Skeletal muscle satellite cell (primary cell): ENCODE results near the gene TLR7.

Source experiments
- H3K27me3 ChIP-seq: 2 replicates; pipeline ENCODE4 v1.7.0; 2013; ENCODE audit warnings: low read length; ENCODE audit not compliant: control insufficient read depth, insufficient read depth
- H3K36me3 ChIP-seq: 2 replicates; pipeline ENCODE4 v1.7.0; 2013; ENCODE audit warnings: mild to moderate bottlenecking, control low read depth, low read length; ENCODE audit not compliant: insufficient read depth
- H3K4me1 ChIP-seq: 2 replicates; pipeline ENCODE4 v1.7.0; 2013; ENCODE audit warnings: low read length; ENCODE audit not compliant: control insufficient read depth, insufficient read depth
- H3K4me2 ChIP-seq: 2 replicates; pipeline ENCODE4 v1.7.0; 2013; ENCODE audit warnings: mild to moderate bottlenecking, low read length
- H3K4me3 ChIP-seq: 2 replicates; pipeline ENCODE4 v1.7.0; 2013; ENCODE audit warnings: low read length
- H3K9ac ChIP-seq: 2 replicates; pipeline ENCODE4 v1.7.0; 2013; ENCODE audit warnings: mild to moderate bottlenecking, low read depth, low read length, moderate library complexity
- H3K9me3 ChIP-seq: replicated peaks from 2 replicates; pipeline ENCODE4 v1.7.0; 2013; ENCODE audit warnings: mild to moderate bottlenecking, control low read depth, low read length

Gene TLR7

GRCh38 chrX:12868747-12869146, 1.9 kb downstream of the TLR7 start:
- no peaks in the 10 kb centered on the region for H3K4me1 ChIP-seq
- no peaks in the 10 kb centered on the region for H3K9me3 ChIP-seq
- H3K27me3 ChIP-seq, result no peaks in the 10 kb centered on the region
- H3K36me3 ChIP-seq, result no peaks in the 10 kb centered on the region
- H3K4me3 ChIP-seq, result no peak overlapping the region
- H3K9ac ChIP-seq, result no peak overlapping the region
- no peak overlapping the region for H3K4me2 ChIP-seq

GRCh38 chrX:12871257-12871656, 4.4 kb downstream of the TLR7 start:
- Histone ChIP-seq H3K9ac (no peak overlapping the region), H3K9me3 (no peaks in the 10 kb centered on the region), H3K4me2 (no peak overlapping the region), H3K4me3 (no peak overlapping the region), H3K27me3 (no peaks in the 10 kb centered on the region), H3K4me1 (no peaks in the 10 kb centered on the region), H3K36me3 (no peaks in the 10 kb centered on the region)

- no peak overlapping the region for H3K4me3 ChIP-seq
- H3K36me3 ChIP-seq, result no peaks in the 10 kb centered on the region
- H3K4me2 ChIP-seq, result no peak overlapping the region
- no peaks in the 10 kb centered on the region for H3K27me3 ChIP-seq
- no peak overlapping the region for H3K9ac ChIP-seq
- H3K4me1 ChIP-seq, result no peaks in the 10 kb centered on the region
- H3K9me3 ChIP-seq, result no peaks in the 10 kb centered on the region
Measured at GRCh38 chrX:12872741-12873140, 5.9 kb downstream of the TLR7 start.

DNA sequence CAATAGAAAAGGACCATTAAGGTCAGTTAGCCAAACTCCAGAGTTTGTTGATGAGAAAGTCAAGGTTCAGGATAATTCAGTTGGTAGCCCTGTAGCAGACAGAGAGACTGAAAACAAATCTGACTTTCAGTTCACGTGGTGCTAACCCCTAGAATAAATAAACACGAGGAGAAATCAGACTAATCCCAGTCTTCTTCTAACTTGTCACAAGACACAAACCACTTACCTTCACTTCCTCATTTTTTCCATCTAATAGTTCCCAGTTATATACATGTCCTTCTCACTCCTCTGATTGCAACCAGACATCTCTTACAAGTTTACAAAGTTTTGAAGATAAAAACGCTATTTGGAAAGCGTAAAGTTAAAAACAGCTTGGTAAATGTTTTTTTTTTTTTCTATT, 7.7 kb downstream of the TLR7 start:
- H3K4me1 ChIP-seq, result no peaks in the 10 kb centered on the region
- no peaks in the 10 kb centered on the region for H3K36me3 ChIP-seq

DNA sequence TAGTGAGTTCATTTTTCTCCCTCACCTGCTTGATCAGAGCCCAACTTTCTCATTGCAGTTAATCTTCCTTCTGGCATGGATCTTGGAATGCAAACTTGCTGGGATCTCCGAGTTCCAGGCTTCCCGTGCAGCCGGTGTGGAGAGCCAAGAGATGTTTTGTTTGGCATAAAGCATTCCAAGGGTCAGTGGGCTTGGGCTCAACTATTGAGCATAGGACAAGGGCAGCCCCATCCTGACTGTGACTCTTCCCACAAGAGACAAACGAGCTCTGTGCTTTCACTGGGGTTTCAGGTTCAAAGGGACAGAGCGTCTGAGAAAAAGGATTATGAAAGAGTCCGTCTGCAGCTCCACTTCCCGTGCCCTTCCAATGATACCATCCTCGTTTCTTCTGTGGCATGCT, 10.5 kb downstream of the TLR7 start:
- no peaks in the 10 kb centered on the region for H3K9me3 ChIP-seq
- no peaks in the 10 kb centered on the region for H3K27me3 ChIP-seq
- no peaks in the 10 kb centered on the region for H3K4me1 ChIP-seq
- no peak overlapping the region for H3K4me2 ChIP-seq
- no peak overlapping the region for H3K9ac ChIP-seq
- no peaks in the 10 kb centered on the region for H3K36me3 ChIP-seq
- no peak overlapping the region for H3K4me3 ChIP-seq

More for the DNA sequence above, 7.7 kb downstream of the TLR7 start:
- no peaks in the 10 kb centered on the region for H3K9me3 ChIP-seq
- no peak overlapping the region for H3K4me2 ChIP-seq
- H3K9ac ChIP-seq, result no peak overlapping the region
- no peak overlapping the region for H3K4me3 ChIP-seq
- no peaks in the 10 kb centered on the region for H3K27me3 ChIP-seq

- Histone ChIP-seq H3K9me3 (no peaks in the 10 kb centered on the region), H3K36me3 (no peaks in the 10 kb centered on the region), H3K27me3 (no peaks in the 10 kb centered on the region), H3K4me1 (no peaks in the 10 kb centered on the region), H3K4me3 (no peak overlapping the region), H3K9ac (no peak overlapping the region), H3K4me2 (no peak overlapping the region)
Measured at GRCh38 chrX:12878536-12878935, 11.7 kb downstream of the TLR7 start.

- Histone ChIP-seq H3K4me1 (no peaks in the 10 kb centered on the region), H3K36me3 (no peaks in the 10 kb centered on the region), H3K9ac (no peak overlapping the region), H3K27me3 (peaks cover 6% of the 10 kb centered on the region), H3K4me3 (no peak overlapping the region), H3K9me3 (no peaks in the 10 kb centered on the region), H3K4me2 (no peak overlapping the region)
Measured at GRCh38 chrX:12881914-12882313, 15.0 kb downstream of the TLR7 start.

DNA sequence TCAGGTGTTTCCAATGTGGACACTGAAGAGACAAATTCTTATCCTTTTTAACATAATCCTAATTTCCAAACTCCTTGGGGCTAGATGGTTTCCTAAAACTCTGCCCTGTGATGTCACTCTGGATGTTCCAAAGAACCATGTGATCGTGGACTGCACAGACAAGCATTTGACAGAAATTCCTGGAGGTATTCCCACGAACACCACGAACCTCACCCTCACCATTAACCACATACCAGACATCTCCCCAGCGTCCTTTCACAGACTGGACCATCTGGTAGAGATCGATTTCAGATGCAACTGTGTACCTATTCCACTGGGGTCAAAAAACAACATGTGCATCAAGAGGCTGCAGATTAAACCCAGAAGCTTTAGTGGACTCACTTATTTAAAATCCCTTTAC, 18.6 kb downstream of the TLR7 start:
- no peak overlapping the region for H3K4me2 ChIP-seq
- no peak overlapping the region for H3K4me3 ChIP-seq
- no peaks in the 10 kb centered on the region for H3K36me3 ChIP-seq
- no peaks in the 10 kb centered on the region for H3K9me3 ChIP-seq
- H3K9ac ChIP-seq, result no peak overlapping the region
- peaks cover 10% of the 10 kb centered on the region for H3K27me3 ChIP-seq
- no peaks in the 10 kb centered on the region for H3K4me1 ChIP-seq

- no peaks in the 10 kb centered on the region for H3K36me3 ChIP-seq
- H3K4me2 ChIP-seq, result no peak overlapping the region
- no peaks in the 10 kb centered on the region for H3K4me1 ChIP-seq
- peaks cover 10% of the 10 kb centered on the region for H3K27me3 ChIP-seq
- H3K4me3 ChIP-seq, result no peak overlapping the region
- no peaks in the 10 kb centered on the region for H3K9me3 ChIP-seq
- no peak overlapping the region for H3K9ac ChIP-seq
Measured at GRCh38 chrX:12886545-12886944, 19.7 kb downstream of the TLR7 start.

DNA sequence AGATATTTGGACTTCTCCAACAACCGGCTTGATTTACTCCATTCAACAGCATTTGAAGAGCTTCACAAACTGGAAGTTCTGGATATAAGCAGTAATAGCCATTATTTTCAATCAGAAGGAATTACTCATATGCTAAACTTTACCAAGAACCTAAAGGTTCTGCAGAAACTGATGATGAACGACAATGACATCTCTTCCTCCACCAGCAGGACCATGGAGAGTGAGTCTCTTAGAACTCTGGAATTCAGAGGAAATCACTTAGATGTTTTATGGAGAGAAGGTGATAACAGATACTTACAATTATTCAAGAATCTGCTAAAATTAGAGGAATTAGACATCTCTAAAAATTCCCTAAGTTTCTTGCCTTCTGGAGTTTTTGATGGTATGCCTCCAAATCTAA, 20.3 kb downstream of the TLR7 start:
- H3K4me3 ChIP-seq, result no peak overlapping the region
- peaks cover 10% of the 10 kb centered on the region for H3K27me3 ChIP-seq

DNA sequence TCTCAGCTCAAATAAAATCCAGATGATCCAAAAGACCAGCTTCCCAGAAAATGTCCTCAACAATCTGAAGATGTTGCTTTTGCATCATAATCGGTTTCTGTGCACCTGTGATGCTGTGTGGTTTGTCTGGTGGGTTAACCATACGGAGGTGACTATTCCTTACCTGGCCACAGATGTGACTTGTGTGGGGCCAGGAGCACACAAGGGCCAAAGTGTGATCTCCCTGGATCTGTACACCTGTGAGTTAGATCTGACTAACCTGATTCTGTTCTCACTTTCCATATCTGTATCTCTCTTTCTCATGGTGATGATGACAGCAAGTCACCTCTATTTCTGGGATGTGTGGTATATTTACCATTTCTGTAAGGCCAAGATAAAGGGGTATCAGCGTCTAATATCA, 20.9 kb downstream of the TLR7 start:
- H3K9me3 ChIP-seq, result no peaks in the 10 kb centered on the region
- no peaks in the 10 kb centered on the region for H3K36me3 ChIP-seq
- no peak overlapping the region for H3K4me2 ChIP-seq
- peaks cover 10% of the 10 kb centered on the region for H3K27me3 ChIP-seq
- H3K4me3 ChIP-seq, result no peak overlapping the region
- H3K9ac ChIP-seq, result no peak overlapping the region
- H3K4me1 ChIP-seq, result no peaks in the 10 kb centered on the region

More for the DNA sequence above, 20.3 kb downstream of the TLR7 start:
- no peaks in the 10 kb centered on the region for H3K4me1 ChIP-seq
- H3K36me3 ChIP-seq, result no peaks in the 10 kb centered on the region
- no peak overlapping the region for H3K9ac ChIP-seq
- H3K9me3 ChIP-seq, result no peaks in the 10 kb centered on the region
- H3K4me2 ChIP-seq, result no peak overlapping the region

GRCh38 chrX:12890467-12890866, 23.6 kb downstream of the TLR7 start:
- H3K4me2 ChIP-seq, result no peak overlapping the region
- no peaks in the 10 kb centered on the region for H3K4me1 ChIP-seq
- no peaks in the 10 kb centered on the region for H3K36me3 ChIP-seq
- no peaks in the 10 kb centered on the region for H3K9me3 ChIP-seq
- H3K27me3 ChIP-seq, result peaks cover 7% of the 10 kb centered on the region
- H3K4me3 ChIP-seq, result no peak overlapping the region
- H3K9ac ChIP-seq, result no peak overlapping the region
